SU-DHL-6 (cell line): ENCODE measurements around the gene DLD.
"Not testable (repeated sequence)": the region's sequence is repeated elsewhere in the genome, so short reads cannot be mapped to it uniquely, and the experiment has no call there.

Experiments
- H2AFZ ChIP-seq: fragments of 200-600 bp; sonication (generic); 2 replicates; pipeline ENCODE4 v1.6.1; 2014; ENCODE audit warnings: low read depth, mild to moderate bottlenecking, moderate library complexity, mixed read lengths, antibody characterized with exemption, low read length; ENCODE audit not compliant: severe bottlenecking
- H3F3A ChIP-seq: fragments of 200-600 bp; shearing (Covaris generic); 2 replicates; pipeline ENCODE4 v1.6.0; 2016; ENCODE audit warnings: antibody characterized with exemption, mild to moderate bottlenecking; ENCODE audit not compliant: insufficient read depth
- H3K27ac ChIP-seq: fragments of 200-600 bp; sonication (generic); 2 replicates; pipeline ENCODE4 v1.5.1; 2016; ENCODE audit warnings: low read depth, mild to moderate bottlenecking, low read length, moderate library complexity, mixed read lengths
- H3K27me3 ChIP-seq: fragments of 200-600 bp; sonication (generic), shearing (Covaris generic); 2 replicates; pipeline ENCODE4 v1.6.0; 2014; ENCODE audit warnings: mild to moderate bottlenecking, low read length
- H3K36me3 ChIP-seq: fragments of 200-600 bp; sonication (generic); 2 replicates; pipeline ENCODE4 v1.6.1; 2014; ENCODE audit warnings: mild to moderate bottlenecking, low read length, mixed read lengths
- H3K4me2 ChIP-seq: fragments of 300-600, 200-600 bp; shearing (Covaris generic), sonication (generic); 2 replicates; pipeline ENCODE4 v1.6.0; 2014; ENCODE audit warnings: low read length, low read depth, mild to moderate bottlenecking; ENCODE audit not compliant: poor library complexity, severe bottlenecking
- H3K4me3 ChIP-seq: fragments of 200-600 bp; sonication (generic); 2 replicates; pipeline ENCODE4 v1.5.1; 2014; ENCODE audit warnings: antibody characterized with exemption, low read length, mild to moderate bottlenecking, mixed read lengths; ENCODE audit not compliant: insufficient read depth, poor library complexity, severe bottlenecking
- H3K79me2 ChIP-seq: fragments of 200-600 bp; sonication (generic); 2 replicates; pipeline ENCODE4 v1.6.1; 2014; ENCODE audit warnings: mild to moderate bottlenecking, low read length, moderate library complexity; ENCODE audit not compliant: insufficient read depth
- H3K9ac ChIP-seq: fragments of 200-600 bp; sonication (generic); 2 replicates; pipeline ENCODE4 v1.7.0; 2014; ENCODE audit warnings: mild to moderate bottlenecking, low read length
- H3K9me2 ChIP-seq: fragments of 200-600 bp; sonication (generic); replicated peaks from 2 replicates; pipeline ENCODE4 v1.6.1; 2014; ENCODE audit warnings: low read length; ENCODE audit not compliant: insufficient read depth
- H3K9me3 ChIP-seq: fragments of 200-600 bp; sonication (generic); 2 replicates; pipeline ENCODE4 v1.6.1; 2014; ENCODE audit warnings: low read length, mixed read lengths; ENCODE audit not compliant: insufficient read depth
- H4K20me1 ChIP-seq: fragments of 200-600 bp; sonication (generic); 2 replicates; pipeline ENCODE4 v1.6.1; 2014; ENCODE audit warnings: low read depth, mild to moderate bottlenecking, antibody characterized with exemption, low read length, moderate library complexity, mixed read lengths
- CTCF ChIP-seq: fragments of 200-600 bp; sonication (generic); IDR thresholded peaks from one replicate; pipeline ENCODE4 v1.5.1; 2017; ENCODE audit warnings: antibody characterized with exemption, mild to moderate bottlenecking, low read length, moderate library complexity; ENCODE audit not compliant: insufficient read depth, poor library complexity, severe bottlenecking
- EZH2phosphoT487 ChIP-seq: fragments of 200-600 bp; sonication (generic), shearing (Covaris generic); conservative IDR thresholded peaks from 2 replicates; pipeline ENCODE4 v1.6.1; 2018; ENCODE audit warnings: mild to moderate bottlenecking, antibody characterized with exemption, low read length, moderate library complexity, mixed read lengths

DLD gene

GRCh38 chr7:107890493-107890961, 456 bp upstream of the DLD start:
- H3K9me2 ChIP-seq: no peaks in the 10 kb centered on the region
- peak overlapping the region; percentile 80 for H3K9ac ChIP-seq

GRCh38 chr7:107891636-107892366, 818 bp downstream of the DLD start:
- peak overlapping the region; percentile 51 for H3K27ac ChIP-seq
- H3K4me2 ChIP-seq: peak overlapping the region; percentile 92
- 0 out of 2 replicates have a peak, but pooled peaks cover 4% of the 10 kb centered on the region for H3F3A ChIP-seq
- H4K20me1 ChIP-seq: 0 out of 2 replicates have a peak, but pooled peaks cover 3% of the 10 kb centered on the region
- no peak for TF ChIP-seq CTCF
- TF ChIP-seq EZH2phosphoT487: no peak
- H3K9me2 ChIP-seq: no peaks in the 10 kb centered on the region
- H3K79me2 ChIP-seq: peaks cover 57% of the 10 kb centered on the region
- H3K4me3 ChIP-seq: peak overlapping the region; percentile 82
- H3K9me3 ChIP-seq: no peaks in the 10 kb centered on the region
- H3K36me3 ChIP-seq: peaks cover 19% of the 10 kb centered on the region; the same call in 1 of the 2 replicates
- H3K27me3 ChIP-seq: no peaks in the 10 kb centered on the region
- peak overlapping the region; percentile 80 for H3K9ac ChIP-seq
- peak overlapping the region; percentile 96 for H2AFZ ChIP-seq

More at GRCh38 chr7:107890493-107890961, 456 bp upstream of the DLD start:
- H3K4me3 ChIP-seq: peak overlapping the region; percentile 82
- 0 out of 2 replicates have a peak, but pooled peaks cover 4% of the 10 kb centered on the region for H3F3A ChIP-seq
- no peaks in the 10 kb centered on the region for H3K27me3 ChIP-seq
- peak overlapping the region; percentile 96 for H2AFZ ChIP-seq
- peak overlapping the region; percentile 44 for H3K27ac ChIP-seq
- peak overlapping the region; percentile 92 for H3K4me2 ChIP-seq
- no peaks in the 10 kb centered on the region for H3K9me3 ChIP-seq
- H3K79me2 ChIP-seq: peaks cover 44% of the 10 kb centered on the region
- H4K20me1 ChIP-seq: 0 out of 2 replicates have a peak, but pooled peaks cover 3% of the 10 kb centered on the region
- TF ChIP-seq CTCF (no peak), EZH2phosphoT487 (no peak)
- peaks cover 13% of the 10 kb centered on the region; the same call in 1 of the 2 replicates for H3K36me3 ChIP-seq

GRCh38 chr7:107892367-107892741, 1.4 kb downstream of the DLD start:
- not testable (repeated sequence) for H3K9me3 ChIP-seq, H3K27me3 ChIP-seq, H4K20me1 ChIP-seq, H3F3A ChIP-seq, H2AFZ ChIP-seq, H3K9me2 ChIP-seq
- H3K9ac ChIP-seq: peak overlapping the region; percentile 80
- H3K4me2 ChIP-seq: peak overlapping the region; percentile 92
- peaks cover 63% of the 10 kb centered on the region for H3K79me2 ChIP-seq
- peak overlapping the region; percentile 82 for H3K4me3 ChIP-seq
- peaks cover 19% of the 10 kb centered on the region; the same call in 1 of the 2 replicates for H3K36me3 ChIP-seq
- H3K27ac ChIP-seq: peak overlapping the region; percentile 51
